Right kidney (tissue), 9 donors: ENCODE results near the gene TMTC4.
"Not testable (repeated sequence)": the region's sequence is repeated elsewhere in the genome, so short reads cannot be mapped to it uniquely, and the experiment has no call there.

ENCODE experiments used
- DNase-seq: peaks from one replicate; pipeline ENCODE4 v3.0.0-alpha.2; 2016
- long read RNA-seq, 8 donors: transcript quantifications; one replicate each; lab custom pipeline, GENCODE V29; 2026

TMTC4 gene
- long read RNA-seq, donor 1, partial matches to known transcripts, result 5 of 5 reads
- long read RNA-seq, donor 1, other reads (novel, unspliced or antisense), result 0 of 5 reads
- long read RNA-seq, donor 2, partial matches to known transcripts, result 0 of 1 reads
- long read RNA-seq, donor 2, other reads (novel, unspliced or antisense), result 0 of 1 reads
- long read RNA-seq, donor 3, partial matches to known transcripts, result 0 of 1 reads
- long read RNA-seq, donor 3, other reads (novel, unspliced or antisense), result 0 of 1 reads
- long read RNA-seq, donor 4, partial matches to known transcripts, result 10 of 13 reads
- long read RNA-seq, donor 4, other reads (novel, unspliced or antisense), result 0 of 13 reads
- long read RNA-seq, donor 5, partial matches to known transcripts, result 0 of 2 reads
- long read RNA-seq, donor 5, other reads (novel, unspliced or antisense), result 0 of 2 reads
- long read RNA-seq, donor 6, partial matches to known transcripts, result 0 of 4 reads
- long read RNA-seq, donor 6, other reads (novel, unspliced or antisense), result 0 of 4 reads
- long read RNA-seq, donor 7, partial matches to known transcripts, result 5 of 10 reads
- long read RNA-seq, donor 7, other reads (novel, unspliced or antisense), result 0 of 10 reads
- long read RNA-seq, donor 8, partial matches to known transcripts, result 0 of 5 reads
- long read RNA-seq, donor 8, other reads (novel, unspliced or antisense), result 0 of 5 reads

GRCh38 chr13:100674572-100674871, at the start of gene TMTC4:
TSS of gene TMTC4 (minus strand) at chr13:100674795. CDS start at chr13:100670362, 4,433 bp downstream.
- DNase-seq, result peak; percentile 84

- DNase-seq, result no peak
These were observed 47.9 kb upstream of the TMTC4 start for GRCh38 chr13:100722517-100722916.

GRCh38 chr13:100721885-100722512, 47.4 kb upstream of the TMTC4 start:
- no peak for DNase-seq

- DNase-seq, result no peak
These were observed 41.0 kb upstream of the TMTC4 start for GRCh38 chr13:100715604-100716003.

- no peak for DNase-seq
These were observed 39.9 kb upstream of the TMTC4 start for GRCh38 chr13:100714478-100714877.

GRCh38 chr13:100710176-100710575, 35.6 kb upstream of the TMTC4 start:
- DNase-seq, result no peak

- no peak for DNase-seq
These were observed 33.5 kb upstream of the TMTC4 start for GRCh38 chr13:100707818-100708740.

- DNase-seq, result not testable (repeated sequence)
These were observed 23.7 kb upstream of the TMTC4 start for GRCh38 chr13:100698331-100698730.

GRCh38 chr13:100695509-100695773, 20.8 kb upstream of the TMTC4 start:
- DNase-seq, result no peak

- DNase-seq, result no peak
These were observed 20.3 kb upstream of the TMTC4 start for GRCh38 chr13:100694722-100695508.

- no peak for DNase-seq
These were observed 14.6 kb upstream of the TMTC4 start for GRCh38 chr13:100689191-100689590.

GRCh38 chr13:100680131-100680530, 5.5 kb upstream of the TMTC4 start:
- no peak for DNase-seq

- DNase-seq, result not testable (repeated sequence)
These were observed 2.5 kb upstream of the TMTC4 start for GRCh38 chr13:100677128-100677527.

GRCh38 chr13:100675661-100676129, 1.1 kb upstream of the TMTC4 start:
- DNase-seq, result no peak

- DNase-seq, result peak; percentile 90
These were observed 471 bp upstream of the TMTC4 start for GRCh38 chr13:100674872-100675660.

- DNase-seq, result peak; percentile 77
These were observed 653 bp downstream of the TMTC4 start for GRCh38 chr13:100673713-100674571.

- DNase-seq, result no peak
These were observed 1.3 kb downstream of the TMTC4 start for GRCh38 chr13:100673376-100673712.

GRCh38 chr13:100671389-100672182, 3.0 kb downstream of the TMTC4 start:
- no peak for DNase-seq

GRCh38 chr13:100668408-100668807, 6.2 kb downstream of the TMTC4 start:
- DNase-seq, result no peak
